ACC112 (cell line): ENCODE measurements around the gene MFSD6.

ENCODE experiments used
- H2AFZ ChIP-seq: fragments of 200-600 bp; sonication (generic); one replicate; pipeline ENCODE4 v1.6.0; 2017; ENCODE audit warnings: antibody characterized with exemption, low read length; ENCODE audit not compliant: unreplicated experiment
- H3K27ac ChIP-seq: fragments of 200-600 bp; sonication (generic); 2 replicates; pipeline ENCODE4 v1.5.1; 2014; ENCODE audit warnings: low read depth, mild to moderate bottlenecking, antibody characterized with exemption, low read length, moderate library complexity
- H3K27me3 ChIP-seq: fragments of 200-600 bp; sonication (generic); 2 replicates; pipeline ENCODE4 v1.6.1; 2014; ENCODE audit warnings: mild to moderate bottlenecking, antibody characterized with exemption, low read length, moderate library complexity, mixed read lengths; ENCODE audit not compliant: insufficient read depth
- H3K36me3 ChIP-seq: fragments of 200-600 bp; sonication (generic); 2 replicates; pipeline ENCODE4 v1.6.1; 2016; ENCODE audit warnings: mild to moderate bottlenecking, antibody characterized with exemption, low read length, moderate library complexity, mixed read lengths; ENCODE audit not compliant: insufficient read depth
- H3K4me1 ChIP-seq: fragments of 200-600 bp; sonication (generic); one replicate; pipeline ENCODE4 v1.6.1; 2016; ENCODE audit warnings: low read length, mixed read lengths; ENCODE audit not compliant: insufficient read depth, unreplicated experiment, control insufficient read depth
- H3K4me3 ChIP-seq: fragments of 200-600 bp; sonication (generic); 2 replicates; pipeline ENCODE4 v1.5.1; 2014; ENCODE audit warnings: mild to moderate bottlenecking, low read depth, low read length
- H3K79me2 ChIP-seq: fragments of 200-600 bp; sonication (generic); one replicate; pipeline ENCODE4 v1.6.0; 2016; ENCODE audit warnings: low read length; ENCODE audit not compliant: control insufficient read depth, unreplicated experiment, insufficient read depth

The MFSD6 gene

GRCh38 chr2:190515687-190516086, 107.5 kb downstream of the MFSD6 start:
- Histone ChIP-seq H3K27me3 (no peaks in the 10 kb centered on the region), H3K27ac (no peak overlapping the region), H3K4me3 (no peak overlapping the region), H2AFZ (no peak overlapping the region), H3K36me3 (no peaks in the 10 kb centered on the region; the same call in 1 of the 2 replicates), H3K79me2 (no peaks in the 10 kb centered on the region), H3K4me1 (peaks cover 9% of the 10 kb centered on the region)

GRCh38 chr2:190517468-190517867, 109.3 kb downstream of the MFSD6 start:
- Histone ChIP-seq H3K36me3 (no peaks in the 10 kb centered on the region; the same call in 1 of the 2 replicates), H3K27ac (no peak overlapping the region), H3K4me3 (no peak overlapping the region), H3K79me2 (no peaks in the 10 kb centered on the region), H3K4me1 (peaks cover 9% of the 10 kb centered on the region), H3K27me3 (no peaks in the 10 kb centered on the region), H2AFZ (no peak overlapping the region)

GRCh38 chr2:190519975-190520767, 112.0 kb downstream of the MFSD6 start:
- H3K27ac ChIP-seq, result no peak overlapping the region
- H3K4me1 ChIP-seq, result peaks cover under 1% of the 10 kb centered on the region
- H3K79me2 ChIP-seq, result no peaks in the 10 kb centered on the region
- no peak overlapping the region for H2AFZ ChIP-seq
- no peaks in the 10 kb centered on the region; the same call in 1 of the 2 replicates for H3K36me3 ChIP-seq
- H3K27me3 ChIP-seq, result no peaks in the 10 kb centered on the region
- H3K4me3 ChIP-seq, result no peak overlapping the region

GRCh38 chr2:190524928-190525327, 116.8 kb downstream of the MFSD6 start:
- no peaks in the 10 kb centered on the region for H3K27me3 ChIP-seq
- no peak overlapping the region for H2AFZ ChIP-seq
- no peak overlapping the region for H3K27ac ChIP-seq
- H3K4me1 ChIP-seq, result peaks cover 11% of the 10 kb centered on the region
- H3K4me3 ChIP-seq, result no peak overlapping the region
- H3K36me3 ChIP-seq, result no peaks in the 10 kb centered on the region
- no peaks in the 10 kb centered on the region for H3K79me2 ChIP-seq

GRCh38 chr2:190526105-190526750, 118.1 kb downstream of the MFSD6 start:
- Histone ChIP-seq H3K4me1 (peaks cover 22% of the 10 kb centered on the region), H3K36me3 (no peaks in the 10 kb centered on the region), H2AFZ (no peak overlapping the region), H3K27ac (no peak overlapping the region), H3K4me3 (no peak overlapping the region), H3K27me3 (no peaks in the 10 kb centered on the region), H3K79me2 (peaks cover 3% of the 10 kb centered on the region)

- H3K27ac ChIP-seq, result no peak overlapping the region
Observed at GRCh38 chr2:190527214-190527613, 119.1 kb downstream of the MFSD6 start.

GRCh38 chr2:190527918-190528317, 119.8 kb downstream of the MFSD6 start:
- peaks cover 30% of the 10 kb centered on the region for H3K4me1 ChIP-seq
- H3K36me3 ChIP-seq, result no peaks in the 10 kb centered on the region
- no peak overlapping the region for H3K27ac ChIP-seq
- no peaks in the 10 kb centered on the region for H3K27me3 ChIP-seq
- peaks cover 8% of the 10 kb centered on the region for H3K79me2 ChIP-seq
- H3K4me3 ChIP-seq, result no peak overlapping the region
- no peak overlapping the region for H2AFZ ChIP-seq

More at GRCh38 chr2:190527214-190527613, 119.1 kb downstream of the MFSD6 start:
- Histone ChIP-seq H3K4me3 (no peak overlapping the region), H3K27me3 (no peaks in the 10 kb centered on the region), H2AFZ (no peak overlapping the region), H3K36me3 (no peaks in the 10 kb centered on the region), H3K4me1 (peaks cover 23% of the 10 kb centered on the region), H3K79me2 (peaks cover 3% of the 10 kb centered on the region)

GRCh38 chr2:190528521-190529001, 120.4 kb downstream of the MFSD6 start:
- Histone ChIP-seq H3K27ac (no peak overlapping the region), H3K36me3 (no peaks in the 10 kb centered on the region), H3K4me1 (peaks cover 35% of the 10 kb centered on the region), H3K79me2 (peaks cover 14% of the 10 kb centered on the region), H2AFZ (no peak overlapping the region), H3K27me3 (no peaks in the 10 kb centered on the region), H3K4me3 (no peak overlapping the region)

- Histone ChIP-seq H2AFZ (no peak overlapping the region), H3K36me3 (no peaks in the 10 kb centered on the region), H3K4me1 (peaks cover 37% of the 10 kb centered on the region), H3K27me3 (no peaks in the 10 kb centered on the region), H3K79me2 (peaks cover 14% of the 10 kb centered on the region), H3K4me3 (no peak overlapping the region), H3K27ac (no peak overlapping the region)
Observed at GRCh38 chr2:190529486-190530247, 121.5 kb downstream of the MFSD6 start.

- Histone ChIP-seq H3K4me3 (no peak overlapping the region), H2AFZ (peak overlapping the region; percentile 33), H3K79me2 (peaks cover 14% of the 10 kb centered on the region), H3K4me1 (peaks cover 37% of the 10 kb centered on the region), H3K27ac (no peak overlapping the region), H3K27me3 (no peaks in the 10 kb centered on the region), H3K36me3 (no peaks in the 10 kb centered on the region)
Observed at GRCh38 chr2:190530248-190530900, 122.2 kb downstream of the MFSD6 start.
